Measurements from ENCODE around the gene PRDM5.

DNA sequence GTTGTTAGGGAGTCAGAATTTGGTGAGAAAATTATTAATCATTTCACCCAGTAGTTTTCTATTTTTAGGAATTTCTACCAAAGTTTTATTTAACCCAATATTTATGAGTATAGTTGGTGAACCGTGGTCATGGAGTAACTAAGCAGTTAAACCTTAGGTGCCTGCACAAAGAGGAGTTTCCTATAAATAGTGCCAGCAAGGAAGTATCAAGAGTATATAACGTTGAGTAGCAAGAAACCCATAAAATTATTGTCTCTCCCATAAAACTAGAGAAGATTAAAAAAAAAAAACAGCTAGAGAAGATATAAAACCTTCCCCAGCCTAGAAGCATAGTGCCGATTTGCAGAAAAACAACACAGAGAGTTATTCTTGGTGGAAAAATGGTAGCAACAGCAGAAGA is 158.9 kb downstream of the PRDM5 start:
- TF ChIP-seq, protein P1, sequence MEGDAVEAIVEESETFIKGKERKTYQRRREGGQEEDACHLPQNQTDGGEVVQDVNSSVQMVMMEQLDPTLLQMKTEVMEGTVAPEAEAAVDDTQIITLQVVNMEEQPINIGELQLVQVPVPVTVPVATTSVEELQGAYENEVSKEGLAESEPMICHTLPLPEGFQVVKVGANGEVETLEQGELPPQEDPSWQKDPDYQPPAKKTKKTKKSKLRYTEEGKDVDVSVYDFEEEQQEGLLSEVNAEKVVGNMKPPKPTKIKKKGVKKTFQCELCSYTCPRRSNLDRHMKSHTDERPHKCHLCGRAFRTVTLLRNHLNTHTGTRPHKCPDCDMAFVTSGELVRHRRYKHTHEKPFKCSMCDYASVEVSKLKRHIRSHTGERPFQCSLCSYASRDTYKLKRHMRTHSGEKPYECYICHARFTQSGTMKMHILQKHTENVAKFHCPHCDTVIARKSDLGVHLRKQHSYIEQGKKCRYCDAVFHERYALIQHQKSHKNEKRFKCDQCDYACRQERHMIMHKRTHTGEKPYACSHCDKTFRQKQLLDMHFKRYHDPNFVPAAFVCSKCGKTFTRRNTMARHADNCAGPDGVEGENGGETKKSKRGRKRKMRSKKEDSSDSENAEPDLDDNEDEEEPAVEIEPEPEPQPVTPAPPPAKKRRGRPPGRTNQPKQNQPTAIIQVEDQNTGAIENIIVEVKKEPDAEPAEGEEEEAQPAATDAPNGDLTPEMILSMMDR (IDR thresholded peaks at IDR 0.05), result no peak
- TF ChIP-seq ZFX (IDR thresholded peaks at IDR 0.05; ENCODE audit: borderline replicate concordance), result no peak

All from 22Rv1 (cell line).